Mesenchymal stem cell (in vitro differentiated cells and primary cell): ENCODE results near the gene CDADC1.

Experiments
- DNase-seq: peaks from one replicate; pipeline ENCODE4 v3.0.0-alpha.2; 2013
- H2AFZ ChIP-seq: one replicate; pipeline ENCODE4 v1.6.1; 2013; ENCODE audit warnings: low read depth, mild to moderate bottlenecking, control low read depth, inconsistent platforms, low read length, moderate library complexity
- H2AK5ac ChIP-seq: 2 replicates; pipeline ENCODE4 v1.6.1; 2013; ENCODE audit warnings: low read length, moderate library complexity, mild to moderate bottlenecking, inconsistent platforms; ENCODE audit not compliant: severe bottlenecking
- H2BK120ac ChIP-seq: one replicate; pipeline ENCODE4 v1.6.1; 2013; ENCODE audit warnings: low read depth, mild to moderate bottlenecking, inconsistent platforms, low read length, moderate library complexity
- H2BK12ac ChIP-seq, 2 experiments: one replicate each; pipeline ENCODE4 v1.6.1; 2013; ENCODE audit warnings: inconsistent platforms in 2 of 2, low read length in 2 of 2, mild to moderate bottlenecking in 2 of 2, moderate library complexity in 2 of 2, control low read depth in 1 of 2
- H2BK15ac ChIP-seq: one replicate; pipeline ENCODE4 v1.6.1; 2013; ENCODE audit warnings: mild to moderate bottlenecking, low read depth, inconsistent platforms; ENCODE audit not compliant: poor library complexity, severe bottlenecking
- H2BK5ac ChIP-seq: 2 replicates; pipeline ENCODE4 v1.6.1; 2013; ENCODE audit warnings: low read depth, mild to moderate bottlenecking, low read length, control low read depth, inconsistent platforms; ENCODE audit not compliant: poor library complexity, severe bottlenecking
- H3K14ac ChIP-seq, 2 experiments: one replicate each; pipeline ENCODE4 v1.6.1; 2013; ENCODE audit warnings: inconsistent platforms in 2 of 2, low read length in 2 of 2, control low read depth in 1 of 2, mild to moderate bottlenecking in 1 of 2, moderate library complexity in 1 of 2
- H3K18ac ChIP-seq, 2 experiments: one replicate each; pipeline ENCODE4 v1.6.1; 2013; ENCODE audit warnings: inconsistent platforms in 2 of 2, low read length in 2 of 2, control low read depth in 1 of 2, low read depth in 1 of 2, mild to moderate bottlenecking in 1 of 2
- H3K23ac ChIP-seq, 2 experiments: one replicate each; pipeline ENCODE4 v1.6.1; 2013; ENCODE audit warnings: inconsistent platforms in 2 of 2, low read length in 2 of 2, mild to moderate bottlenecking in 2 of 2, moderate library complexity in 2 of 2, control low read depth in 1 of 2
- H3K27ac ChIP-seq: 2 replicates; pipeline ENCODE4 v1.5.1; 2013; ENCODE audit warnings: mild to moderate bottlenecking, moderate library complexity, low read length, control low read depth, inconsistent platforms; ENCODE audit not compliant: poor library complexity, severe bottlenecking
- H3K27me3 ChIP-seq, 2 experiments: 2 replicates each; pipeline versions ENCODE4 v1.6.1 to v1.7.0; 2013; ENCODE audit warnings: low read length in 2 of 2, mild to moderate bottlenecking in 2 of 2, moderate library complexity in 2 of 2, control low read depth in 1 of 2, inconsistent platforms in 1 of 2; ENCODE audit not compliant: control insufficient read depth in 1 of 2, insufficient read depth in 1 of 2
- H3K36me3 ChIP-seq, 2 experiments: 2 replicates each; pipeline versions ENCODE4 v1.6.1 to v1.7.0; 2013; ENCODE audit warnings: low read length in 2 of 2, control low read depth in 1 of 2, inconsistent platforms in 1 of 2, low read depth in 1 of 2, mild to moderate bottlenecking in 1 of 2; ENCODE audit not compliant: insufficient read depth in 2 of 2, control insufficient read depth in 1 of 2
- H3K4ac ChIP-seq, 2 experiments: one replicate each; pipeline ENCODE4 v1.6.1; 2013; ENCODE audit warnings: inconsistent platforms in 2 of 2, low read length in 2 of 2, mild to moderate bottlenecking in 2 of 2, moderate library complexity in 2 of 2, control low read depth in 1 of 2, low read depth in 1 of 2
- H3K4me1 ChIP-seq: 2 replicates; pipeline ENCODE4 v1.6.1; 2013; ENCODE audit warnings: low read depth, low read length, control low read depth; ENCODE audit not compliant: control insufficient read depth, insufficient read depth
- H3K4me2 ChIP-seq: 2 replicates; pipeline ENCODE4 v1.6.1; 2013; ENCODE audit warnings: low read length, mild to moderate bottlenecking, inconsistent platforms; ENCODE audit not compliant: poor library complexity, severe bottlenecking
- H3K4me3 ChIP-seq, 2 experiments: 2 replicates each; pipeline versions ENCODE4 v1.5.1 to v1.7.0; 2013; ENCODE audit warnings: low read length in 2 of 2, mild to moderate bottlenecking in 2 of 2, control low read depth in 1 of 2, low read depth in 1 of 2; ENCODE audit not compliant: insufficient read depth in 1 of 2
- H3K79me1 ChIP-seq: replicated peaks from 2 replicates; pipeline ENCODE4 v1.6.1; 2013; ENCODE audit warnings: mild to moderate bottlenecking, control low read depth, low read length, inconsistent platforms; ENCODE audit not compliant: poor library complexity, severe bottlenecking
- H3K9ac ChIP-seq: 2 replicates; pipeline ENCODE4 v1.7.0; 2013; ENCODE audit warnings: mild to moderate bottlenecking, low read length, moderate library complexity
- H3K9me3 ChIP-seq: 2 replicates; pipeline ENCODE4 v1.7.0; 2013; ENCODE audit warnings: mild to moderate bottlenecking, low read length; ENCODE audit not compliant: control insufficient read depth
- H4K8ac ChIP-seq: one replicate; pipeline ENCODE4 v1.6.1; 2013; ENCODE audit warnings: inconsistent platforms, mild to moderate bottlenecking, low read length, moderate library complexity
- H4K91ac ChIP-seq: one replicate; pipeline ENCODE4 v1.6.1; 2013; ENCODE audit warnings: mild to moderate bottlenecking, low read length, inconsistent platforms
- WGBS: methylation state at CpG from one replicate; pipeline ENCODE4 v1.1.7; 2013; ENCODE audit warnings: mixed read lengths; 5-methylcytosine and 5-hydroxymethylcytosine counted together

Gene CDADC1

GRCh38 chr13:49300276-49300675 lies 52.6 kb downstream of the CDADC1 start:
- no peak for DNase-seq
- H3K27ac ChIP-seq: no peak overlapping the region

GRCh38 chr13:49300739-49301589 lies 53.2 kb downstream of the CDADC1 start:
- no peak overlapping the region for H3K23ac ChIP-seq
- H3K9ac ChIP-seq: peak overlapping the region; percentile 73
- 49% methylated on average over 20 of the region's 20 CpGs for WGBS

More at GRCh38 chr13:49300276-49300675, 52.6 kb downstream of the CDADC1 start:
- WGBS: 73% methylated on average over 4 of the region's 5 CpGs
- Histone ChIP-seq H3K9ac (no peak overlapping the region), H3K4me3 (no peak overlapping the region), H3K4me2 (no peak overlapping the region), H3K4me1 (peaks cover 4% of the 10 kb centered on the region), H3K9me3 (no peaks in the 10 kb centered on the region), H3K27me3 (no peaks in the 10 kb centered on the region), H3K23ac (no peak overlapping the region), H4K91ac (no peak overlapping the region), H4K8ac (no peak overlapping the region), H2AK5ac (no peak overlapping the region), H3K36me3 (peaks cover 0 to under 1% of the 10 kb centered on the region in 2 experiments), H2BK5ac (no peak overlapping the region), H3K79me1 (no peaks in the 10 kb centered on the region), H2BK12ac (no peak overlapping the region), H2BK120ac (no peak overlapping the region), H3K4ac (no peak overlapping the region), H2AFZ (no peak overlapping the region), H3K18ac (no peak overlapping the region), H2BK15ac (no peak overlapping the region), H3K14ac (no peak overlapping the region)

GRCh38 chr13:49302222-49302621 lies 54.5 kb downstream of the CDADC1 start:
- H3K18ac ChIP-seq: no peak overlapping the region
- no peak overlapping the region for H4K91ac ChIP-seq
- peaks cover 4% of the 10 kb centered on the region for H3K4me1 ChIP-seq
- 81% methylated on average over 7 of the region's 7 CpGs for WGBS
- H2BK5ac ChIP-seq: no peak overlapping the region
- no peak overlapping the region for H2BK120ac ChIP-seq
- H2AK5ac ChIP-seq: no peak overlapping the region
- no peak overlapping the region for H3K4me3 ChIP-seq
- H2BK15ac ChIP-seq: no peak overlapping the region
- H3K14ac ChIP-seq: no peak overlapping the region
- H4K8ac ChIP-seq: no peak overlapping the region
- no peak for DNase-seq
- no peak overlapping the region for H3K9ac ChIP-seq
- no peak overlapping the region for H3K4me2 ChIP-seq
- no peak overlapping the region for H2AFZ ChIP-seq
- no peak overlapping the region for H3K4ac ChIP-seq
- H3K36me3 ChIP-seq: peaks cover 0 to 3% of the 10 kb centered on the region in 2 experiments
- no peak overlapping the region for H2BK12ac ChIP-seq
- H3K79me1 ChIP-seq: no peaks in the 10 kb centered on the region
- H3K23ac ChIP-seq: no peak overlapping the region
- no peaks in the 10 kb centered on the region for H3K9me3 ChIP-seq
- H3K27me3 ChIP-seq: no peaks in the 10 kb centered on the region
- H3K27ac ChIP-seq: no peak overlapping the region

More at GRCh38 chr13:49300739-49301589, 53.2 kb downstream of the CDADC1 start:
- peak overlapping the region; percentile 79 for H4K8ac ChIP-seq
- peak overlapping the region; percentile 59 for H3K4me2 ChIP-seq
- H3K9me3 ChIP-seq: no peaks in the 10 kb centered on the region
- no peaks in the 10 kb centered on the region for H3K79me1 ChIP-seq
- peak overlapping the region; percentile 46 for H2AFZ ChIP-seq
- no peak overlapping the region for H2BK15ac ChIP-seq
- peaks cover 0 to 3% of the 10 kb centered on the region in 2 experiments for H3K36me3 ChIP-seq
- no peak overlapping the region for H3K27ac ChIP-seq
- no peak overlapping the region for H2BK5ac ChIP-seq
- peak overlapping the region in 1 of 2 experiments; percentile 55 for H3K4me3 ChIP-seq
- H2AK5ac ChIP-seq: no peak overlapping the region
- H3K4ac ChIP-seq: peak overlapping the region in 1 of 2 experiments; percentile 66
- no peak overlapping the region for H3K14ac ChIP-seq
- no peak overlapping the region for H2BK120ac ChIP-seq
- no peak overlapping the region for H3K18ac ChIP-seq
- no peak overlapping the region for H4K91ac ChIP-seq
- H3K4me1 ChIP-seq: peaks cover 4% of the 10 kb centered on the region
- peak; percentile 79 for DNase-seq
- H3K27me3 ChIP-seq: no peaks in the 10 kb centered on the region
- H2BK12ac ChIP-seq: peak overlapping the region in 1 of 2 experiments; percentile 18

- H3K18ac ChIP-seq: peak overlapping the region in 1 of 2 experiments; percentile 17
- H3K9me3 ChIP-seq: no peaks in the 10 kb centered on the region
- peaks cover 0 to 3% of the 10 kb centered on the region in 2 experiments for H3K36me3 ChIP-seq
- H3K4me1 ChIP-seq: peaks cover 4% of the 10 kb centered on the region
- peak overlapping the region; percentile 13 for H2BK15ac ChIP-seq
- peak overlapping the region in 1 of 2 experiments; percentile 15 for H2BK12ac ChIP-seq
- H2AK5ac ChIP-seq: no peak overlapping the region
- H3K27me3 ChIP-seq: no peaks in the 10 kb centered on the region
- H3K4me2 ChIP-seq: no peak overlapping the region
- H4K8ac ChIP-seq: no peak overlapping the region
- no peak overlapping the region for H3K9ac ChIP-seq
- no peaks in the 10 kb centered on the region for H3K79me1 ChIP-seq
- H4K91ac ChIP-seq: no peak overlapping the region
- H3K14ac ChIP-seq: no peak overlapping the region
- H2BK5ac ChIP-seq: no peak overlapping the region
- H3K4me3 ChIP-seq: no peak overlapping the region
- WGBS: 94% methylated on average over 9 of the region's 9 CpGs
- peak overlapping the region in 1 of 2 experiments; percentile 40 for H3K4ac ChIP-seq
- no peak for DNase-seq
- no peak overlapping the region for H2BK120ac ChIP-seq
- H3K27ac ChIP-seq: no peak overlapping the region
- no peak overlapping the region for H3K23ac ChIP-seq
- H2AFZ ChIP-seq: no peak overlapping the region
Measured at GRCh38 chr13:49302817-49303216, 55.1 kb downstream of the CDADC1 start.
